DMS79 (cell line): ENCODE measurements around the gene SMG5.

Experiments
- DNase-seq: peaks from one replicate; lab custom pipeline; 2025; lab: John Stamatoyannopoulos, UW

Gene SMG5

DNA sequence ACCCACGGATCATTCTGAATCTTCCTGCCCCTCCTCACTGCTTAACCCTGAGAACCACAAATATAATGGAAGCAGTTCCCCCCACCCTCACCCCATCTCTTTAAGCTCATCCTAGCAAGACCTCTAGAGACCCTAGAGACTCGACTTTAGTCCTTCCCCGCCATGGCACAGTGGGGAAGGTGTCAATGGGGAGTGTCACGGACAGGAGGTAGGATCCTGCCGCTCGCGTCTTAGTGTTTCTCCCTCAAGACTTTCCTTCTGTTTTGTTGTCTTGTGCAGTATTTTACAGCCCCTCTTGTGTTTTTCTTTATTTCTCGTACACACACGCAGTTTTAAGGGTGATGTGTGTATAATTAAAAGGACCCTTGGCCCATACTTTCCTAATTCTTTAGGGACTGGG, 70.5 kb downstream of the SMG5 start:
- DNase-seq = no peak

DNA sequence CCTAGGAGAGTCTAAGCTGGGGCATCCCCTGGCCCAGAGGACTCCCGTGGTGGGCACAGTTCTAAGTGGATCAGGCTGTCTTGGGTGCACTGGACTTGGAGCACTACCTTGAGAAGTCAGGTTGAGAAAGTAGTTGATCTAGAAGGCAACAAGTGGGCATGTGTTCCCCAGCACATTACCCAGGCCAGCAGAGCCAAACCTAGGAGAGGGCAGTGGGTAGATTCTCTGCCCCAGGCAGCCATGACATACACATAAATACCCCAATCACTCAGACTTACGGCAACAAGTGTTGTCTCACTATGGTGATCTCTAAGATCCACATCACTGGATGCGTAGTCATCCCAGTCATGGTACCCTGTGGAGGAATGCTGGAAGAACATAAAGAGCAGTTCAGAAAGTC, 71.4 kb downstream of the SMG5 start:
- DNase-seq = no peak

DNA sequence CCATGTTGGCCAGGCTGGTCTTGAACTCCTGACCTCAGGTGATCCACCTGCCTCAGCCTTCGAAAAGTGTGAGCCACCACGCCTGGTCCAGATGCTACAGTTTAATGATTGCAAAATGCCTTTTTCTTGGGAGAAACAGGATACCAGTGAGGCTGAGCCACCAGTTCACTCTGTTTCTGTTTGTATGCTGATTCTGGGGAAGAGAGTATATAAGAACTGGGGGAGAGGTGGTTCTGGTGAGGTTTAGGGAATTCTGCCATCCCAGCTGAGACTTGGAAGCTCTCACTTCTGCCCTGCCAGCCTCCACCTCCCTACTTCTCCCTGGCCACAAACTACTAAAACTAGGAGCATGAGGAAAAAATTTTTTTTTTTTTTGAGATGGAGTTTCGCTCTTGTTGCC, 77.9 kb downstream of the SMG5 start:
- no peak for DNase-seq

DNA sequence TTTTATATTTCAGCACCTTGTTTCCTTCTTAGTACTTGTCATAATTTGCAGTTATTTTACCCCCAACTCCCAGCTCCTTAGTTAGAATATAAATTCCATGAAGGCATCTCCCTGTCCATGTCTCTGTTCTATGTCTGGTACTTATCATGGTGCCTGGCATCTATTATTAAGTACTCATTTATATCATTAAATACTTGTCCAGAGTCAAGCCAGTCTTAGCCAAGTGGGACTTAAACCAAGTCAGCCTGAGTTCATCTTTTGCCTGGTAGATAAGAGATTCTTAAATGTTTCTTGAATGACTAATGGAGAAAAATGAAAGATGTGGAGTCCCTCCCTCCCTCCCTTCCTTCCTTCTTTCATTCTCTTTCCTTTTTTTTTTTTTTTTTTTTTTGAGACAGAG, 79.3 kb downstream of the SMG5 start:
- no peak for DNase-seq

DNA sequence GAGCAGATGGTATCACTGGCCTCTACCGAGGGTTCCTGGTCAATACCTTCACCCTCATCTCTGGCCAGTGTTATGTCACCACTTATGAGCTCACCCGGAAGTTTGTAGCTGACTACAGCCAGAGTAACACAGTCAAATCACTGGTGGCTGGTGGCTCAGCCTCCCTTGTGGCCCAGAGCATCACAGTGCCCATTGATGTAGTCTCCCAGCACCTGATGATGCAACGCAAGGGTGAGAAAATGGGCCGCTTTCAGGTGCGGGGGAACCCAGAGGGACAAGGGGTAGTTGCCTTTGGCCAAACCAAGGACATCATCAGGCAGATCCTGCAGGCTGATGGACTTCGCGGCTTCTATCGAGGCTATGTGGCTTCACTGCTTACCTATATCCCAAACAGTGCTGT, 82.6 kb downstream of the SMG5 start:
- DNase-seq = no peak
